Body of pancreas (tissue), 4 donors: ENCODE measurements around the gene HMX1.

Experiments
- CTCF ChIP-seq, 7 experiments: fragments of 450-650 bp in 4 of 7; fragments of 200-600 bp in 3 of 7; sonication (generic) in 3 of 7; IDR thresholded peaks; one replicate each; pipeline ENCODE4 v1.5.1; 2016 to 2019; ENCODE audit warnings: antibody characterized with exemption in 7 of 7
- POLR2A ChIP-seq, 3 donors: fragments of 450-650 bp; IDR thresholded peaks; one replicate each; pipeline ENCODE4 v1.6.1; 2016; ENCODE audit warnings: antibody characterized with exemption in 3 of 3, mild to moderate bottlenecking in 2 of 3

GRCh38 chr4:8857766-8858700 is 13.6 kb downstream of the HMX1 start:
- TF ChIP-seq POLR2A (IDR thresholded peaks at IDR 0.05) (no peak), CTCF (IDR thresholded peaks at IDR 0.05) (no peak)
